ENCODE results near the gene ELF5. TPM values are rescaled to one million over a fixed set of nuclear protein-coding genes. Genes with fewer than 3 reads are reported as not detected.

The ELF5 gene
- total RNA-seq, 2 experiments from 2014 or later: not detected

- Histone ChIP-seq H3K4me1 (ENCODE audit: insufficient read depth, low read length, poor library complexity, severe bottlenecking) (no peaks in the 10 kb centered on the region), H3K9me3 (ENCODE audit: low read length) (no peaks in the 10 kb centered on the region), H3K36me3 (ENCODE audit: insufficient read depth, low read length) (no peaks in the 10 kb centered on the region), H2AFZ (ENCODE audit: low read length) (no peak overlapping the region), H3K4me3 (ENCODE audit: low read depth, low read length, poor library complexity, severe bottlenecking) (no peak overlapping the region), H3K27ac (ENCODE audit: low read depth, low read length, poor library complexity, severe bottlenecking) (no peak overlapping the region), H3K79me2 (ENCODE audit: insufficient read depth, low read depth, low read length) (no peaks in the 10 kb centered on the region), H4K20me1 (ENCODE audit: insufficient read depth, low read length) (no peaks in the 10 kb centered on the region), H3K4me2 (ENCODE audit: low read length) (no peak overlapping the region), H3K9me2 (ENCODE audit: insufficient read depth, low read length) (no peaks in the 10 kb centered on the region)
- BruUV-seq (replicated peaks): no TSS peak
- no peak for DNase-seq (ENCODE audit: low spot score)
- POLR2A ChIA-PET: no interaction called here
- CTCF ChIA-PET (ENCODE audit: unreplicated experiment): no interaction called here
- TF ChIP-seq CTCF (conservative IDR thresholded peaks at IDR 0.05; ENCODE audit: low read length): no peak
- no peak for TF ChIP-seq EZH2phosphoT487 (IDR thresholded peaks at IDR 0.05; ENCODE audit: borderline replicate concordance, low read depth, low read length)
- intact Hi-C loops (cut with micrococcal nuclease; ENCODE audit: unreplicated experiment): no loop called here
Observed at GRCh38 chr11:34536056-34536455, 22.5 kb upstream of the ELF5 start.

GRCh38 chr11:34534826-34535225, 21.2 kb upstream of the ELF5 start:
- intact Hi-C loops (cut with micrococcal nuclease; ENCODE audit: unreplicated experiment): no loop called here
- Histone ChIP-seq H3K9me2 (ENCODE audit: insufficient read depth, low read length) (no peaks in the 10 kb centered on the region), H3K4me3 (ENCODE audit: low read depth, low read length, poor library complexity, severe bottlenecking) (no peak overlapping the region), H3K4me2 (ENCODE audit: low read length) (no peak overlapping the region), H4K20me1 (ENCODE audit: insufficient read depth, low read length) (no peaks in the 10 kb centered on the region), H3K9me3 (ENCODE audit: low read length) (no peaks in the 10 kb centered on the region), H3K4me1 (ENCODE audit: insufficient read depth, low read length, poor library complexity, severe bottlenecking) (no peaks in the 10 kb centered on the region), H2AFZ (ENCODE audit: low read length) (no peak overlapping the region), H3K79me2 (ENCODE audit: insufficient read depth, low read depth, low read length) (no peaks in the 10 kb centered on the region), H3K27ac (ENCODE audit: low read depth, low read length, poor library complexity, severe bottlenecking) (no peak overlapping the region), H3K36me3 (ENCODE audit: insufficient read depth, low read length) (no peaks in the 10 kb centered on the region)
- no peak for TF ChIP-seq EZH2phosphoT487 (IDR thresholded peaks at IDR 0.05; ENCODE audit: borderline replicate concordance, low read depth, low read length)
- TF ChIP-seq CTCF (conservative IDR thresholded peaks at IDR 0.05; ENCODE audit: low read length): no peak
- BruUV-seq (replicated peaks): no TSS peak
- no peak for DNase-seq (ENCODE audit: low spot score)
- ChIA-PET CTCF (ENCODE audit: unreplicated experiment) (no interaction called here), POLR2A (interaction anchor here (0.6 kb wide), 1 partner anchor 933 kb away, joined by 3 read pairs; no protein-coding TSS in a partner anchor)

- Histone ChIP-seq H4K20me1 (ENCODE audit: insufficient read depth, low read length) (no peaks in the 10 kb centered on the region), H2AFZ (ENCODE audit: low read length) (no peak overlapping the region), H3K9me3 (ENCODE audit: low read length) (no peaks in the 10 kb centered on the region), H3K4me2 (ENCODE audit: low read length) (no peak overlapping the region), H3K4me3 (ENCODE audit: low read depth, low read length, poor library complexity, severe bottlenecking) (no peak overlapping the region), H3K79me2 (ENCODE audit: insufficient read depth, low read depth, low read length) (no peaks in the 10 kb centered on the region), H3K36me3 (ENCODE audit: insufficient read depth, low read length) (no peaks in the 10 kb centered on the region), H3K4me1 (ENCODE audit: insufficient read depth, low read length, poor library complexity, severe bottlenecking) (no peaks in the 10 kb centered on the region), H3K27ac (ENCODE audit: low read depth, low read length, poor library complexity, severe bottlenecking) (no peak overlapping the region), H3K9me2 (ENCODE audit: insufficient read depth, low read length) (no peaks in the 10 kb centered on the region)
- TF ChIP-seq CTCF (conservative IDR thresholded peaks at IDR 0.05; ENCODE audit: low read length) (no peak), EZH2phosphoT487 (IDR thresholded peaks at IDR 0.05; ENCODE audit: borderline replicate concordance, low read depth, low read length) (no peak)
- CTCF ChIA-PET (ENCODE audit: unreplicated experiment): no interaction called here
- intact Hi-C loops (cut with micrococcal nuclease; ENCODE audit: unreplicated experiment): no loop called here
- POLR2A ChIA-PET: interaction anchor here (0.6 kb wide), 1 partner anchor 104 kb away, joined by 5 read pairs; no protein-coding TSS in a partner anchor
- BruUV-seq (replicated peaks): no TSS peak
- no peak for DNase-seq (ENCODE audit: low spot score)
Observed at GRCh38 chr11:34531663-34532062, 18.1 kb upstream of the ELF5 start.
